Dermis microvascular lymphatic vessel endothelial cell (primary cell): ENCODE measurements around the gene TMEM14A. TPM values are rescaled to one million over a fixed set of nuclear protein-coding genes. Genes with fewer than 3 reads are reported as not detected.
"Not testable (repeated sequence)": the region's sequence is repeated elsewhere in the genome, so short reads cannot be mapped to it uniquely, and the experiment has no call there.

Experiments
- DNase-seq, 2 donors: peaks; one replicate each; pipeline versions ENCODE4 v3.0.0 to v3.0.0-alpha.2; 2010; ENCODE audit warnings: low read depth in 2 of 2
- total RNA-seq: library from RNA; depleted of rRNA; stranded (reverse); fragments of >200 nt; gene quantifications from 2 replicates; pipeline ENCODE4 v1.2.1, GENCODE V29; 2014

TMEM14A gene
- 11.0 and 12.3 TPM in 2 replicates for total RNA-seq

GRCh38 chr6:52670502-52671409 is at the start of gene TMEM14A:
Gene TMEM14A (plus strand): TSS chr6:52671113. CDS start chr6:52677103, 5,990 bp downstream.
- DNase-seq, result peak; percentile 73 to 86

GRCh38 chr6:52621631-52622030 is 49.3 kb upstream of the TMEM14A start:
- no peak for DNase-seq

- DNase-seq, result no peak
Observed at GRCh38 chr6:52622810-52623209, 48.1 kb upstream of the TMEM14A start.

- no peak for DNase-seq
Observed at GRCh38 chr6:52632011-52632410, 38.9 kb upstream of the TMEM14A start.

GRCh38 chr6:52634211-52634610 is 36.7 kb upstream of the TMEM14A start:
- no peak for DNase-seq

GRCh38 chr6:52635049-52635577 is 35.8 kb upstream of the TMEM14A start:
- peak in 1 of 2 donors; percentile 36 for DNase-seq

- no peak for DNase-seq
Observed at GRCh38 chr6:52636830-52637229, 34.1 kb upstream of the TMEM14A start.

- DNase-seq, result no peak
Observed at GRCh38 chr6:52639493-52639892, 31.4 kb upstream of the TMEM14A start.

- peak in 1 of 2 donors; percentile 6 for DNase-seq
Observed at GRCh38 chr6:52640170-52640569, 30.7 kb upstream of the TMEM14A start.

GRCh38 chr6:52640916-52641315 is 30.0 kb upstream of the TMEM14A start:
- no peak for DNase-seq

- DNase-seq, result no peak
Observed at GRCh38 chr6:52641388-52641787, 29.5 kb upstream of the TMEM14A start.

GRCh38 chr6:52641826-52642225 is 29.1 kb upstream of the TMEM14A start:
- DNase-seq, result peak; percentile 11 to 16

- DNase-seq, result no peak
Observed at GRCh38 chr6:52642368-52642767, 28.5 kb upstream of the TMEM14A start.

- DNase-seq, result no peak
Observed at GRCh38 chr6:52643158-52643557, 27.8 kb upstream of the TMEM14A start.

- DNase-seq, result no peak
Observed at GRCh38 chr6:52644253-52644652, 26.7 kb upstream of the TMEM14A start.

- DNase-seq, result no peak
Observed at GRCh38 chr6:52645976-52646375, 24.9 kb upstream of the TMEM14A start.

- DNase-seq, result no peak
Observed at GRCh38 chr6:52647199-52647598, 23.7 kb upstream of the TMEM14A start.

- DNase-seq, result no peak
Observed at GRCh38 chr6:52649536-52650160, 21.3 kb upstream of the TMEM14A start.

- no peak for DNase-seq
Observed at GRCh38 chr6:52650941-52651340, 20.0 kb upstream of the TMEM14A start.

GRCh38 chr6:52653151-52653550 is 17.8 kb upstream of the TMEM14A start:
- DNase-seq, result no peak

GRCh38 chr6:52654007-52654406 is 16.9 kb upstream of the TMEM14A start:
- DNase-seq, result no peak

GRCh38 chr6:52654592-52654991 is 16.3 kb upstream of the TMEM14A start:
- DNase-seq, result no peak

- not testable (repeated sequence) for DNase-seq
Observed at GRCh38 chr6:52655941-52656340, 15.0 kb upstream of the TMEM14A start.
